ENCODE measurements around the gene CCDC183.
"Not testable (repeated sequence)": the region's sequence is repeated elsewhere in the genome, so short reads cannot be mapped to it uniquely, and the experiment has no call there.

CCDC183 gene

GRCh38 chr9:136769710-136770191 lies 26.4 kb upstream of the CCDC183 start:
- Mint-ChIP-seq H3K4me3 (no peak overlapping the region), H3K36me3 (no peaks in the 10 kb centered on the region), H3K9me3 (no peaks in the 10 kb centered on the region), H3K27me3 (peaks cover 4% of the 10 kb centered on the region), H3K4me1 (peaks cover 6% of the 10 kb centered on the region), H3K27ac (no peak overlapping the region)

- no peaks in the 10 kb centered on the region for H3K36me3 Mint-ChIP-seq
- H3K27me3 Mint-ChIP-seq = peaks cover 2% of the 10 kb centered on the region
- no peak overlapping the region for H3K4me3 Mint-ChIP-seq
- peaks cover 2% of the 10 kb centered on the region for H3K4me1 Mint-ChIP-seq
- no peak overlapping the region for H3K27ac Mint-ChIP-seq
- H3K9me3 Mint-ChIP-seq = no peaks in the 10 kb centered on the region
Measured at GRCh38 chr9:136771907-136772415, 24.2 kb upstream of the CCDC183 start.

- Mint-ChIP-seq H3K27ac (no peak overlapping the region), H3K4me1 (no peaks in the 10 kb centered on the region), H3K4me3 (no peak overlapping the region), H3K27me3 (peaks cover 3% of the 10 kb centered on the region), H3K36me3 (no peaks in the 10 kb centered on the region), H3K9me3 (no peaks in the 10 kb centered on the region)
Measured at GRCh38 chr9:136773386-136774044, 22.6 kb upstream of the CCDC183 start.

GRCh38 chr9:136774416-136775045 lies 21.6 kb upstream of the CCDC183 start:
- Mint-ChIP-seq H3K9me3 (no peaks in the 10 kb centered on the region), H3K36me3 (no peaks in the 10 kb centered on the region), H3K4me1 (no peaks in the 10 kb centered on the region), H3K4me3 (no peak overlapping the region), H3K27me3 (peaks cover 3% of the 10 kb centered on the region), H3K27ac (no peak overlapping the region)

DNA sequence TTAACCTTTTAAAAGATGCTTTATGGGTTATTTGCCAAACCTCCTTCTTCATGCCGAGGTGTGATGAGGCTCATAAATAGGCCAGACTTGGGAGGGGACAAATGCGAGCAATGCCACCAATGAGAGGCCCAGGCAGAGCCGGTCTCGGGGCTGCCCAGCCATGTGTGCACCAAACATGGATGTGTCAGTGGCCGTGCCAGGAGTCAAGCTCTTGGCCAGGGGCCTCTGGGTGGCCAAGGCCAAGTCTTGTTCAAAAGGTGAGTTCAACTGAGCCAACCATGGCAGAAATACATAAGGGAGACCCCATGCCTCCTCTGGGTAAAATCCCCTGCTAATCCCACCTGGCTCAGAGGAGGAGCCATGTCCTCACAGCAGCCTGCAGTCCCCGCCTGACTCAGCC lies 20.9 kb upstream of the CCDC183 start:
- H3K27ac Mint-ChIP-seq = no peak overlapping the region
- H3K36me3 Mint-ChIP-seq = no peaks in the 10 kb centered on the region
- H3K4me1 Mint-ChIP-seq = no peaks in the 10 kb centered on the region
- no peak overlapping the region for H3K4me3 Mint-ChIP-seq
- H3K9me3 Mint-ChIP-seq = no peaks in the 10 kb centered on the region
- peaks cover 3% of the 10 kb centered on the region for H3K27me3 Mint-ChIP-seq

DNA sequence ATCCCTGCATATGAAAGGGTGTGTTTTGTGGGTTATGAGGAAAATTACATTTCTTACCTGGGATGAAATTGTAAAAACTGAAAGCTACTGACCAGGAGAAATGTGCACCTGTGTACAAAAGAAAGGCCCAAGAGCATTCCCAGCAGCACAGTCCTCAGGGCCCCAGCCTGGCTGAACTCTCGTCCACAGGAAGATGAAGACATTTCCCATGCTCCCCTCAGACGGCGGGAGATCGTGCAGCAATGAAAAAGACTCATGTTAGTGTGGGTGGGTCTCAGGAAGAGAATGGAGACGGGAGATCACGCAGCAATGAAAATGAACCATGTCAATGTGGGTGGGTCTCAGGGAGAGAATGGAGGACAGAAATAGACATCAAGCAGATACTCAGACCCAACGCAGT lies 19.2 kb upstream of the CCDC183 start:
- H3K27ac Mint-ChIP-seq = no peak overlapping the region
- no peaks in the 10 kb centered on the region for H3K36me3 Mint-ChIP-seq
- H3K9me3 Mint-ChIP-seq = no peaks in the 10 kb centered on the region
- no peak overlapping the region for H3K4me3 Mint-ChIP-seq
- no peaks in the 10 kb centered on the region for H3K4me1 Mint-ChIP-seq
- H3K27me3 Mint-ChIP-seq = peaks cover 3% of the 10 kb centered on the region

DNA sequence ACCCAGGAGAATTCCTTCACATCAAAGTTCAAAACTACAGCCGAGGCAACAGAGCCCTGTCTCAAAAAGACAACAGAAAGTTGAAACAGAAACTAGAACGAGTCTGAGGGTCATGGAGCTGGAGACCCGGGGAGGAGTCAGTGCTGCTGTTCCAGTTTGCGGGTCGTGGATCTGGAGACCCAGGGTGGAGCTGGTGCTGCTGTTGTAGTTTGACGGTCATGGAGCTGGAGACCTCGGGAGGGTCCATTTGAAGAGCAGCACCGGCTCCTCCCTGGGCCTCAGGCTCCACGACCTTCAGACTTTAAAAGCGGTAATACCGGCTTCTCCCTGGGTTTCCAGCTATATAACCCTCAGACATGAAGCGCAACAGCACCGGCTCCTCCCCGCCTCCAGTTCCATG lies 18.8 kb upstream of the CCDC183 start:
- Mint-ChIP-seq H3K36me3 (no peaks in the 10 kb centered on the region), H3K4me3 (no peak overlapping the region), H3K4me1 (no peaks in the 10 kb centered on the region), H3K9me3 (no peaks in the 10 kb centered on the region), H3K27me3 (peaks cover 3% of the 10 kb centered on the region), H3K27ac (no peak overlapping the region)

DNA sequence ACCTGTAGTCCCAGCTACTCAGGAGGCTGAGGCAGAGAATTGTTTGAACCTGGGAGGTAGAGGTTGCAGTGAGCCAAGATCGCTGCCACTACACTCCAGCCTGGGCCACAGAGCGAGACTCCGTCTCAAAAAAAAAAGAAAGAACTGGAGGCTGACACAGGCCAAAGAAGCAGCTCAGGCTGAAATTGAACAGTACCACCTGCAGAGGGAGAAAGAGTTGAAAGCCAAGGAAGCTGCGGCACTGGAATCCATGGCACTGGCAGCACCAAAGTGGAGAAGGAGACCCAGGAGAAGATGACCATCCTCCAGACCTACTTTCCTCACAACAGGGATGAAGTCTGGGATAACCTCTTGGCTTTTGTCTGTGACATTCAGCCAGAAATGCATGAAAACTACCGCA lies 16.3 kb upstream of the CCDC183 start:
- Mint-ChIP-seq H3K4me1 (no peaks in the 10 kb centered on the region), H3K4me3 (no peak overlapping the region), H3K27me3 (peaks cover 3% of the 10 kb centered on the region), H3K9me3 (no peaks in the 10 kb centered on the region), H3K27ac (no peak overlapping the region), H3K36me3 (no peaks in the 10 kb centered on the region)

GRCh38 chr9:136782452-136782851 lies 13.7 kb upstream of the CCDC183 start:
- H3K9me3 Mint-ChIP-seq = no peaks in the 10 kb centered on the region
- no peak overlapping the region for H3K4me3 Mint-ChIP-seq
- no peaks in the 10 kb centered on the region for H3K36me3 Mint-ChIP-seq
- H3K27me3 Mint-ChIP-seq = peaks cover 3% of the 10 kb centered on the region
- H3K4me1 Mint-ChIP-seq = peaks cover 2% of the 10 kb centered on the region
- no peak overlapping the region for H3K27ac Mint-ChIP-seq

GRCh38 chr9:136784249-136784996 lies 11.7 kb upstream of the CCDC183 start:
- no peaks in the 10 kb centered on the region for H3K9me3 Mint-ChIP-seq
- peak overlapping the region; percentile 68 for H3K27ac Mint-ChIP-seq
- no peaks in the 10 kb centered on the region for H3K27me3 Mint-ChIP-seq
- no peak overlapping the region for H3K4me3 Mint-ChIP-seq
- H3K36me3 Mint-ChIP-seq = no peaks in the 10 kb centered on the region
- H3K4me1 Mint-ChIP-seq = peaks cover 12% of the 10 kb centered on the region

DNA sequence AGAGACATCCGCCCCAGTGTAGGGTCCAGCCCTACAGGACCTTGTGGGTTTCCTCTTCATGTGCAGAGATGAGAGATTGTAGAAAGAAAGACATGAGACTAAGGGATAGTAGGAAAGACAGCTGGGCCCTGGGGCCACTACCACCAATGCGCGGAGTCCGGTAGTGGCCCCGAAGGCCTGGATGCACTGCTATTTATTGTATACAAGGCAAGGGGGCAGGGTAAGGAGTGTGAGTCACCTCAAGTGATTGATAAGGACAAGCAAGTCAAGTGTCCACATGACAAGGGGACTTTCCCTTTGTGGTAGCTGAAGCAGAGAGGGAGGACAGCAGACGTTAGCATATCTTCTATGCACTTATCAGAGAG lies 11.2 kb upstream of the CCDC183 start:
- no peaks in the 10 kb centered on the region for H3K9me3 Mint-ChIP-seq
- no peaks in the 10 kb centered on the region for H3K36me3 Mint-ChIP-seq
- H3K27me3 Mint-ChIP-seq = no peaks in the 10 kb centered on the region
- peaks cover 12% of the 10 kb centered on the region for H3K4me1 Mint-ChIP-seq
- H3K4me3 Mint-ChIP-seq = no peak overlapping the region
- H3K27ac Mint-ChIP-seq = peak overlapping the region; percentile 68

- peaks cover 16% of the 10 kb centered on the region for H3K4me1 Mint-ChIP-seq
- H3K9me3 Mint-ChIP-seq, H3K27me3 Mint-ChIP-seq, H3K4me3 Mint-ChIP-seq, H3K27ac Mint-ChIP-seq, H3K36me3 Mint-ChIP-seq: not testable (repeated sequence)
Measured at GRCh38 chr9:136785565-136786355, 10.4 kb upstream of the CCDC183 start.

GRCh38 chr9:136786451-136786850 lies 9.7 kb upstream of the CCDC183 start:
- peaks cover 16% of the 10 kb centered on the region for H3K4me1 Mint-ChIP-seq
- H3K4me3 Mint-ChIP-seq = no peak overlapping the region
- H3K27me3 Mint-ChIP-seq = no peaks in the 10 kb centered on the region
- no peaks in the 10 kb centered on the region for H3K9me3 Mint-ChIP-seq
- no peaks in the 10 kb centered on the region for H3K36me3 Mint-ChIP-seq
- no peak overlapping the region for H3K27ac Mint-ChIP-seq

DNA sequence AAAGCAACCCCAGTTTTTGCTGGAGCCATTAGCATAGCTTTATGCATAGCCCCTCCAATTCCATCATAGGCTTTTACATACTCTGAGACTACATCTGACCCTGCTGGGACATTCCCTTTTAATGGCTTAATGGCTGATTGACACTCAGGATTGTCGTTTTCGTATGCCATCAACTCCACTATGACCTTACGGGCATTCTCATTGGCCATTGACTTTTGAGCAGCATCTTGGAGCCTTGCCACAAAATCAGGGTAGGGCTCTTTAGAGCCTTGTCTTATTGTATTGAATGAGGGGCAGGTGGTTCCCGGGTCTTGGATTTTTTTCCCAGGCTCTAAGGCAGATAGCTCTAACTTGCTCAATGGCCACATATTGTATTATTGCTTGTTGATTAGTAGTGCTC lies 9.2 kb upstream of the CCDC183 start:
- H3K27me3 Mint-ChIP-seq, H3K27ac Mint-ChIP-seq, H3K36me3 Mint-ChIP-seq, H3K4me3 Mint-ChIP-seq, H3K9me3 Mint-ChIP-seq: not testable (repeated sequence)
- H3K4me1 Mint-ChIP-seq = peaks cover 18% of the 10 kb centered on the region

DNA sequence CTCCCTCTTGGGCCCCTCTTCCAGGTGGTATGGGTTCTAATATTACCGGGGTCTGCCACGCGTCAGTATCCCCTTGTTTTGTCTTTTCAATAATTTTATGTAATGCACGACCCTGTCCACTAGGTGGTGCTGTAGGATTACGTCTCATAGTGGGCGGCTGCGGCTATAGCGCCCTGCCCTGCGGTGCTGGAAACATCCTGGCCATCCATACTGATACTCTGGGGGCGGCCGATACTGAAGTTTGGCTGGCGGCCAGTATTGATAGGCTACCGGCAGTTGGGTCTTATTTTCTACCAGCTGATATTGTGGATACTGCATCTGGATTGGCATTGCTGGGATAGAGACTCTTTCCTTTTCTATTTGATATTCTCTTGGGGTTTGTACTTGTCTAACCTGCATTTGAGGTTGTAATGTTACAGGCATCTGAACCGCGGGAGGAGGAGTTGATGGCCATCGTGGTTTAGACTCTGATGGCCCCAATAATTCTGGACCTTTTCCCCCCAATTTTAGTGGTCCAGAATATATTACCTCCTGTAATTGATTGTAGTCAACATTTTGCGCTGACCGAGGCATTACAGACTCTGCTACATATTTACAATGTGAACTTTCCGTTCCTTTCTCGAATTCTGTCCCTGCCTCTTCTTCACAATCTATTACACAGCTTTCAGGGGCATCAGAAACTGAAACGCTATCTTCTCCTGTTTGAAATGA lies 8.3 kb upstream of the CCDC183 start:
- H3K4me1 Mint-ChIP-seq = peaks cover 22% of the 10 kb centered on the region
- no peaks in the 10 kb centered on the region for H3K9me3 Mint-ChIP-seq
- H3K27ac Mint-ChIP-seq = peak overlapping the region; percentile 70
- no peaks in the 10 kb centered on the region for H3K27me3 Mint-ChIP-seq
- H3K4me3 Mint-ChIP-seq = no peak overlapping the region
- no peaks in the 10 kb centered on the region for H3K36me3 Mint-ChIP-seq
